Lower leg skin (tissue), 3 donors: ENCODE measurements around the gene NCOA3.

ENCODE experiments used
- CTCF ChIP-seq, 3 donors: fragments of 450-650 bp; IDR thresholded peaks; one replicate each; pipeline ENCODE4 v1.5.1; 2016; ENCODE audit warnings: antibody characterized with exemption in 3 of 3, mild to moderate bottlenecking in 3 of 3, moderate library complexity in 2 of 3
- POLR2A ChIP-seq, 2 donors: fragments of 450-650 bp; IDR thresholded peaks; one replicate each; pipeline ENCODE4 v1.6.1; 2016 to 2017; ENCODE audit warnings: antibody characterized with exemption in 2 of 2, mild to moderate bottlenecking in 1 of 2, moderate library complexity in 1 of 2

DNA sequence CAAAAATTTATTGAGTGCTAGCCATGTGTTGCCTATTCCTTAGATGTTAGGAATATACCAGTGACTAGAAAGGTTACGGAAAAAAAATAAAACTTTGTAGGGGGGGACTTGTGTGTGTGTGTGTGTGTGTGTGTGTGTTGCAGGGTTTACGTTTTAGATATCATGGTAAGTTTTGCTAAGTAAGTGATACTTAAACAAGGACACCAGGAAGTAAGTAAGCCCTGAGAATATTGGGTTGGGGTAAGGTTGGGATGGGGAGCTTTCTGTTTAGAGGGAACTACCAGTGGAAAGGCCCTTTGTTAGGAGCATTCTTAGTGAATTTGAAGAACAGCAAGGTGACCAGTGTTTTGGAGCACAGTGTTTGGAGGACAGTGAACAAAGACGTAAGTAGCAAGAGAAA is 30.3 kb downstream of the NCOA3 start:
- TF ChIP-seq CTCF (IDR thresholded peaks at IDR 0.05) (no peak), POLR2A (IDR thresholded peaks at IDR 0.05) (no peak)
